ENCODE data around the gene TAS2R3. TPM values are rescaled to one million over a fixed set of nuclear protein-coding genes. Genes with fewer than 3 reads are reported as not detected.

TAS2R3 gene, protein sequence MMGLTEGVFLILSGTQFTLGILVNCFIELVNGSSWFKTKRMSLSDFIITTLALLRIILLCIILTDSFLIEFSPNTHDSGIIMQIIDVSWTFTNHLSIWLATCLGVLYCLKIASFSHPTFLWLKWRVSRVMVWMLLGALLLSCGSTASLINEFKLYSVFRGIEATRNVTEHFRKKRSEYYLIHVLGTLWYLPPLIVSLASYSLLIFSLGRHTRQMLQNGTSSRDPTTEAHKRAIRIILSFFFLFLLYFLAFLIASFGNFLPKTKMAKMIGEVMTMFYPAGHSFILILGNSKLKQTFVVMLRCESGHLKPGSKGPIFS
- 23.7 and 71.0 TPM in 2 replicates for total RNA-seq (2011; cell fraction: chromatin; rRNA removed; ENCODE audit: low replicate concordance)
- total RNA-seq (2011; cell fraction: nucleolus; rRNA removed) = 9.8 and 19.1 TPM in 2 replicates
- 41.6 and 61.5 TPM in 2 replicates for total RNA-seq (2011; cell fraction: nucleoplasm; rRNA removed)
- total RNA-seq (2014; rRNA removed) (0.69 and 1.4 TPM in 2 replicates), total RNA-seq (2014; rRNA removed; fragmentation: Illumina TruSeq; extraction: Trizol) (1.2 and 2.4 TPM in 2 replicates), total RNA-seq (2015; rRNA removed; fragmentation: Illumina TruSeq; extraction: Trizol) (1.6 and 1.8 TPM in 2 replicates), total RNA-seq (2021) (1.0 and 1.2 TPM in 2 replicates), polyA plus RNA-seq (2011; rRNA removed) (1.9 TPM in 2 replicates), polyA plus RNA-seq (2014; fragmentation: Illumina TruSeq; extraction: Trizol) (0.37 and 0.39 TPM in 2 replicates), polyA plus RNA-seq (2014; fragmentation: Nextera tagmentation; extraction: Ambion mirVana) (not detected), polyA plus RNA-seq (2014; rRNA removed) (0.54 TPM in 1 of 2 replicates, not detected in the other), polyA minus RNA-seq (2011; rRNA and poly(A)+ RNA removed) (18.8 and 26.9 TPM in 2 replicates), Bru-seq, nascent RNA (percentile 80 among the genes with signal in this experiment), BruChase-seq, experiment 1, labeled RNA remaining after a 2-hour chase (percentile 89 among the genes with signal in this experiment), BruChase-seq, experiment 2, labeled RNA remaining after a 6-hour chase (percentile 90 among the genes with signal in this experiment)
- polyA plus RNA-seq (2011; cell fraction: cytosol; rRNA removed) = 0.56 TPM in 1 of 2 replicates, not detected in the other
- 6.2 and 8.3 TPM in 2 replicates for polyA plus RNA-seq (2011; cell fraction: nucleus; rRNA removed)
- polyA plus RNA-seq (2012) = 0.07 and 0.15 TPM in 2 replicates
- polyA minus RNA-seq (2011; cell fraction: cytosol; rRNA and poly(A)+ RNA removed) = 1.8 TPM in 1 of 2 replicates, not detected in the other
- polyA minus RNA-seq (2011; cell fraction: nucleus; rRNA and poly(A)+ RNA removed) = 22.3 and 37.7 TPM in 2 replicates
- long read RNA-seq, experiment 1 = 0 reads
- long read RNA-seq, experiment 2 = 0 reads
- long read RNA-seq, experiment 3 = 0 reads

DNA sequence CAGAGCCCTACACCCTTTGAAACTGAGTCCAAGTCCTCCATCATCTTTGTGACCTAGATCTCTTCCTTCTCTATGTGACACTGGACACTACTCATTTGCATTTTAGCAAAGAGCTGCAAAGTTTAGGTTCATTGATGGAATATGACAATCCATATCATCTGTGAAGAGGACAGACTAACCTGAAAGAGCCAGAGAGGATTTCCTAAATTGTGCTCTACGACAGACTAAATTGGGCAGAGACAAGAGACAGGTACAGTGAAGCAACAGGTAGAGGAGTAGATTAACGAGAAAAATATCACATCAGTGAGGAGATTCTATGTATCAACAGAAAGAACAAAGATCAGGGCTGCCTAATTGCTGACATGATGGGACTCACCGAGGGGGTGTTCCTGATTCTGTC, at the start of gene TAS2R3:
TAS2R3 (plus strand) TSS at position 301 of the 400 bp plus-strand sequence; CDS start at position 363, 62 bp downstream.
- Histone ChIP-seq H3K27ac (ENCODE audit: extremely low read depth, low read depth, low read length) (no peak within 1 kb of the TSS), H3K9ac (ENCODE audit: insufficient read depth in 1 of 2, low read depth in 2 of 2, low read length in 2 of 2) (no peak within 1 kb of the TSS), H3K9me3 (replicated peaks; ENCODE audit: control insufficient read depth, insufficient read depth, low read depth, low read length) (no peaks in the 10 kb centered on the region), H3K9me1 (ENCODE audit: control insufficient read depth, insufficient read depth, low read length) (no peaks in the 10 kb centered on the region), H3K4me2 (ENCODE audit: insufficient read depth, low read length) (no peak within 1 kb of the TSS), H3K4me1 (replicated peaks in 1 of 2; ENCODE audit: control insufficient read depth in 2 of 2, insufficient read depth in 2 of 2, low read length in 2 of 2) (no peaks in the 10 kb centered on the region), H3K36me3 (ENCODE audit: control insufficient read depth, insufficient read depth, low read length) (peaks cover 63% of the 10 kb centered on the region), H3K79me2 (ENCODE audit: control insufficient read depth, insufficient read depth, low read length) (no peaks in the 10 kb centered on the region), H4K20me1 (replicated peaks; ENCODE audit: control insufficient read depth, insufficient read depth, low read length) (no peaks in the 10 kb centered on the region), H2AFZ (ENCODE audit: low read depth, low read length) (no peak within 1 kb of the TSS), H3K27me3 (ENCODE audit: control insufficient read depth in 2 of 2, insufficient read depth in 2 of 2, low read length in 2 of 2) (no peaks in the 10 kb centered on the region), H3K4me3 (no peak within 1 kb of the TSS)
- WGBS (ENCODE audit: insufficient coverage, low coverage, missing lambda C conversion rate) = 87% methylated on average over 3 of the region's 3 CpGs
- intact Hi-C loops (cut with micrococcal nuclease) (no loop called here), in situ Hi-C loops (cut with MboI) (no loop called here)
- ATAC-seq (no peak), DNase-seq (ENCODE audit: extremely low read depth in 1 of 4, low spot score in 3 of 4) (no peak), FAIRE-seq (no peak)
- ChIA-PET POLR2A (interaction anchor here (1.1 kb wide), 1 partner anchor 24 kb away, joined by 3 read pairs; no protein-coding TSS in a partner anchor), CTCF (ENCODE audit: low intra/inter-chr PET ratio) (no interaction called here)
- BruUV-seq (replicated peaks) = no TSS peak
- no peak for TF ChIP-seq ZNF395 (CRISPR knock-in tag; IDR thresholded peaks at IDR 0.05)
- TF ChIP-seq NRF1 (conservative IDR thresholded peaks at IDR 0.05 in 1 of 2, IDR thresholded peaks at IDR 0.05 in 1 of 2) = no peak
- no peak for TF ChIP-seq ZNF696 (CRISPR knock-in tag; conservative IDR thresholded peaks at IDR 0.05)
- no peak for TF ChIP-seq NR2C1 (IDR thresholded peaks at IDR 0.05)
- TF ChIP-seq NR2C1 (tag; IDR thresholded peaks at IDR 0.05) = no peak
- no peak for TF ChIP-seq ZBTB7A (IDR thresholded peaks at IDR 0.05; ENCODE audit: borderline replicate concordance, control insufficient read depth, low read depth, low read length)
- TF ChIP-seq, protein P1, sequence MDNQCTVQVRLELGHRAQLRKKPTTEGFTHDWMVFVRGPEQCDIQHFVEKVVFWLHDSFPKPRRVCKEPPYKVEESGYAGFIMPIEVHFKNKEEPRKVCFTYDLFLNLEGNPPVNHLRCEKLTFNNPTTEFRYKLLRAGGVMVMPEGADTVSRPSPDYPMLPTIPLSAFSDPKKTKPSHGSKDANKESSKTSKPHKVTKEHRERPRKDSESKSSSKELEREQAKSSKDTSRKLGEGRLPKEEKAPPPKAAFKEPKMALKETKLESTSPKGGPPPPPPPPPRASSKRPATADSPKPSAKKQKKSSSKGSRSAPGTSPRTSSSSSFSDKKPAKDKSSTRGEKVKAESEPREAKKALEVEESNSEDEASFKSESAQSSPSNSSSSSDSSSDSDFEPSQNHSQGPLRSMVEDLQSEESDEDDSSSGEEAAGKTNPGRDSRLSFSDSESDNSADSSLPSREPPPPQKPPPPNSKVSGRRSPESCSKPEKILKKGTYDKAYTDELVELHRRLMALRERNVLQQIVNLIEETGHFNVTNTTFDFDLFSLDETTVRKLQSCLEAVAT (IDR thresholded peaks at IDR 0.05) = no peak
- TF ChIP-seq TOE1 (IDR thresholded peaks at IDR 0.05; ENCODE audit: borderline replicate concordance) = no peak
- no peak for TF ChIP-seq TOE1 (CRISPR knock-in tag; IDR thresholded peaks at IDR 0.05; ENCODE audit: borderline replicate concordance, low read depth)
- TF ChIP-seq RBM14 (IDR thresholded peaks at IDR 0.05; ENCODE audit: borderline replicate concordance, insufficient read depth, low read depth, low read length) = no peak
- no peak for TF ChIP-seq RB1 (IDR thresholded peaks at IDR 0.05; ENCODE audit: low read depth)
- no peak for TF ChIP-seq ZNF444 (CRISPR knock-in tag; IDR thresholded peaks at IDR 0.05)
- no peak for TF ChIP-seq NONO (IDR thresholded peaks at IDR 0.05; ENCODE audit: low read depth in 2 of 2, low read length in 1 of 2)
